HEK293T (cell line): ENCODE results near the gene PLEKHO2.

Source experiments
- ARNT ChIP-seq: fragments of 450-650 bp; IDR thresholded peaks from 2 replicates; pipeline ENCODE4 v1.6.1; 2017; ENCODE audit warnings: mild to moderate bottlenecking
- BHLHE40 ChIP-seq: fragments of 450-650 bp; IDR thresholded peaks from 2 replicates; pipeline ENCODE4 v1.6.1; 2016; ENCODE audit warnings: mild to moderate bottlenecking, moderate library complexity, borderline replicate concordance
- ELF4 ChIP-seq: fragments of 450-650 bp; IDR thresholded peaks from 2 replicates; pipeline ENCODE4 v1.6.1; 2017; ENCODE audit warnings: antibody characterized with exemption
- FOXM1 ChIP-seq: fragments of 450-650 bp; IDR thresholded peaks from 2 replicates; pipeline ENCODE4 v1.6.1; 2017; ENCODE audit warnings: mild to moderate bottlenecking, borderline replicate concordance
- HDGF ChIP-seq: fragments of 450-650 bp; IDR thresholded peaks from 2 replicates; pipeline ENCODE4 v1.6.1; 2017; ENCODE audit warnings: antibody characterized with exemption, borderline replicate concordance
- SP1 ChIP-seq: fragments of 450-650 bp; IDR thresholded peaks from 2 replicates; pipeline ENCODE4 v1.6.1; 2017
- SUZ12 ChIP-seq: fragments of 450-650 bp; IDR thresholded peaks from 2 replicates; pipeline ENCODE4 v1.6.1; 2016; ENCODE audit warnings: mild to moderate bottlenecking
- TARDBP ChIP-seq: fragments of 450-650 bp; IDR thresholded peaks from 2 replicates; pipeline ENCODE4 v1.6.1; 2016

DNA sequence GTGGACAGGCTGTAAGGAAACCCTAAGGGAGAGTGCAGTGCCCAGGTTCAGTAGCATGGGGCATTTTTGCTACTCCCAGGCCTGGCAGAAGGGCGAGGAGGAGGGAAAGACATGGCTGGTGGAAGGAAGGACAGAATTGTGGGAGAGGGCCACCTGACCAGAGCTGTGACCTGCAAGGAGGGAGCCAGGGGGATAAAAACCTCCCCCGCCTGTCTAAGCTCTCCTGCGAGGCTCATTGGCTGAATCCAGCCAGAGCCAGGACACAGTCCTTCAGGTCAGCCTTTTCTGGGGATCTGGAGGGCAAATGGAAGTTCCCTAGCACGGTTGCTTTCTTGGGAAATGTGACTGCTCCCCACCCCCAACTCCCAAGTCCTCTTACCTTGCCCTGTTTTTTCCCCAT, 56.7 kb downstream of the PLEKHO2 start:
- TF ChIP-seq TARDBP (no peak), SP1 (no peak), FOXM1 (no peak), ELF4 (no peak), HDGF (no peak), BHLHE40 (no peak), SUZ12 (no peak), ARNT (no peak)
